ENCODE measurements around the gene GZMH. TPM values are rescaled to one million over a fixed set of nuclear protein-coding genes. Genes with fewer than 3 reads are reported as not detected.
"Not testable (repeated sequence)": the region's sequence is repeated elsewhere in the genome, so short reads cannot be mapped to it uniquely, and the experiment has no call there.

Gene GZMH
- total RNA-seq, 1 experiment from 2014 or later, result not detected

DNA sequence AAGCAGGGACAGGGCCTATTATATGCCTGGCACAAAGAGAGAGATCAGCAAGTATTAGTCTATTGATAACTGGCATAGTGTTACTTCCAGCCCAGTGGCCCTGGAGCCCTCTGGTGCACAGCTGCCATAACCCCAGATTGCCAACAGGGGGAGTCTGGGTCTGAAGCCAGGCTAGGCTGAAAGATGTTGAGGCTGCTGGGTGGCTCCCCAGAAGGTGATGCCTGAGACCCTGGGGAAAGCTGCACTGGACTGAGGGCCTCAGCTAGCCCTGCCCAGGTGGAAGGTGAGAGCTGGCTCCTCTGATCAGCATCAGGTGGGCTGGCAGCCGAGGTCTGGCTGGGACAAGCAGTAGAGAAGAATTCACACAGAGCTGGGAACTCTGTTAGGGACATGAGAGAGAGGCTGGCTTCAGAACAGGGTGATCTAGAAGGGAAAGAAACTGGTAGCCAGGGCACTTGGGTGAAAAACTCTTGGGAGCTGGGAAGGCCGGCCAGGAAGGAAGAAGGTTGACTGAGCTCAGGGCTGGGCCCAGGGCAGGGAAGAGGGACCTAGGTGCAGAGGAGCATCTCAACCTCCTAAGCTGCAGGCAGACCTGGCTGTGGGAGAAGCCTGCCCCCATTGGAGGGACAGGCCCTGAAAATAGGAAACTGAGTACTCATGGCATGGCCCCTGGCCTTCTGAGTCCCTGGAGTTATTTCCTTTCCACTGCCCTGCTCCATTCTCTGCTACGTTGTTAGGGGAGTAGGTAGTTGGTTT lies 3.9 kb downstream of the GZMH start:
- peak; percentile 1 for DNase-seq (ENCODE audit: low spot score)
- in situ Hi-C loops (cut with HindIII; ENCODE audit: low sequenced_read_pairs), result no loop called here

DNA sequence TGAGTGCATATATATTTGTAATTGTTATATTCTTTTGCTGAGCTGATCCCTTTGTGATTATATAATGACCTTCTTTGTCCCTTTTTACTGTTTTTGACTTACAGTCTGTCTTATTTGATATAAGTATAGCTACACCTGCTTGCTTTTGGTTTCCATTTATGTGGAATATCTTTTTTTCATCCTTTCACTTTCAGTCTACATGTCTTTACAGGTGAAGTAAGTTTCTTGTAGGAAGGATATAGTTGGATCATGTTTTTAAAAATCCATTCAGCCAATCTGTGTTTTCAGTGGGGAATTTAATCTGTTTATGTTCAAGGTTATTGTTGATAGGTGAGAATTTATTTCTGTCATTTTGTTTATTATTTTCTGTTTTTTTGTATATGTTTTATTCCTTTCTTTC lies 12.1 kb downstream of the GZMH start:
- in situ Hi-C loops (cut with HindIII; ENCODE audit: low sequenced_read_pairs), result no loop called here
- DNase-seq (ENCODE audit: low spot score), result no peak

DNA sequence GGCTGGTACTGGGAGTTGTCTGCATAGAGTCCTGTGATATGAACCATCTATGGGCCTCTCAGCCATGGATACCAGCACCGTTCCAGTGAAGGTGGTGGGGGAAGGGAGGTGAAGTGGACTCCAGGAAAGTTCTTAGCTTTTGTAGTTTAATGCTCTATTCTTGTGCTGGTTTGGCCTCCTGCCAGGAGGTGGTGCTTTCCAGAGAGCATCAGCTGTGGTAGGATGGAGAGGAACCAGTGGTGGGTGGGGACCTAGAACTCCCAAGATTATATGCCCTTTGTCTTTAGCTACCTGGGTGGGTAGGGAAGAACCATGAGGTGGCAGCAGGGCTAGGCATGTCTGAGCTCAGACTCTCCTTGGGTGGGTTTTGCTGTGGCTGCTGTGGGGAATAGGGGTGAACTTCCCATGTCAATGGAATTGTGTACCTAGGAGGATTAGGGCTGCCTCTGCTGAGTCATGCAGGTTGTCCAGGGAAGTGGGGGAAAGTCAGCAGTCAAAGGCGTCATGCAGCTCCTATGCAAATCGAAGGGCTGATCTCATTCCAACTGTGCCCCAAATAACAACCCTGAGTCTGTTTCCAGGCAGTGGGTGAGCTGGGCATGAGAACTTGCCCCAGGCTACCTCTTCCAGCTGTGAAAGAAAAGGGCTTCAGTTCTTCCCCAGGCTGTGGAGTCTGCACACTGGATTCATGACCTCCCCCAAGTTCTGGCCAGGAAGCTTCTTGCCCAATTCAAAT lies 14.2 kb downstream of the GZMH start:
- in situ Hi-C loops (cut with HindIII; ENCODE audit: low sequenced_read_pairs), result no loop called here
- no peak for DNase-seq (ENCODE audit: low spot score)

DNA sequence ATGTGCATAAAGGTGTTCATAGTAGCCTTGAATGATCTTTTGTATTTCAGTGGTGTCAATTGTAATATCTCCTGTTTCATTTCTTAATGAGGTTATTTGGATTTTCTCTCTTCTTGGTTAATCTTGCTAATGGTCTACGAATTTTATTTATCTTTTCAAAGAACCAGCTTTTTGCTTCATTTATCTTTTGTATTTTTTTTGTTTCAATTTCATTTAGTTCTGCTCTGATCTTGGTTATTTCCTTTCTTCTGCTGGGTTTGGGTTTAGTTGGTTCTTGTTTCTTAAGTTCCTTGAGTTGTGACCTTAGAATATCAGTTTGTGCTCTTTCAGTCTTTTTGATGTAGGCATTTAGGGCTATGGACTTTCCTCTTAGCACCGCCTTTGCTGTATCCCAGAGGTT lies 18.5 kb downstream of the GZMH start:
- in situ Hi-C loops (cut with HindIII; ENCODE audit: low sequenced_read_pairs); DNase-seq (ENCODE audit: low spot score): not testable (repeated sequence)

DNA sequence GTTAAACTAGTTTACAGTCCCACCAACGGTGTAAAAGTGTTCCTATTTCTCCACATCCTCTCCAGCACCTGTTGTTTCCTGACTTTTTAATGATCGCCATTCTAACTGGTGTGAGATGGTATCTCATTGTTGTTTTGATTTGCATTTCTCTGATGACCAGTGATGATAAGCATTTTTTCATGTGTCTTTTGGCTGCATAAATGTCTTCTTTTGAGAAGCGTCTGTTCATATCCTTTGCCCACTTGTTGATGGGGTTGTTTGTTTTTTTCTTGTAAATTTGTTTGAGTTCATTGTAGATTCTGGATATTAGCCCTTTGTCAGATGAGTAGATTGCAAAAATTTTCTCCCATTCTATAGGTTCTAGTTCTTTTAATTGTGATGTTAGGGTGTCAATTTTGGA lies 25.1 kb downstream of the GZMH start:
- DNase-seq (ENCODE audit: low spot score); in situ Hi-C loops (cut with HindIII; ENCODE audit: low sequenced_read_pairs): not testable (repeated sequence)

DNA sequence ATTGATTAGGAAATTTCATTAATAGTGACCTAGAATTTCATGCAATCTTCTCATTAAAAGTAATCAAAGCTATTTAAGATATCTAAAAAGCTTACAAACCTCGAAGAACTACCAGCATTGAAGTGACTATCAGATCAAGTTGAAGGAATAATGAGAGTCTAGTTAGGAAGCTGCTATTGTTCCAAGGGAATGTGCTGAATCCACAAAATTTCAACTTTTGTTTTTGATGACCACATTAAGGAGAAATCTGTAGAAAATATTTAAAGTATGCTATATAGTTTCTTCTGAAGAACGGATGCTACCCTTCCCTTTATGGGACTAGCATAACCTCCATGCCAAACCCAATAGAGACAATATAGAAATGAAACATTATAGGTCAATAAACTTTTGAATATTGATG lies 30.9 kb downstream of the GZMH start:
- in situ Hi-C loops (cut with HindIII; ENCODE audit: low sequenced_read_pairs), result no loop called here
- no peak for DNase-seq (ENCODE audit: low spot score)

DNA sequence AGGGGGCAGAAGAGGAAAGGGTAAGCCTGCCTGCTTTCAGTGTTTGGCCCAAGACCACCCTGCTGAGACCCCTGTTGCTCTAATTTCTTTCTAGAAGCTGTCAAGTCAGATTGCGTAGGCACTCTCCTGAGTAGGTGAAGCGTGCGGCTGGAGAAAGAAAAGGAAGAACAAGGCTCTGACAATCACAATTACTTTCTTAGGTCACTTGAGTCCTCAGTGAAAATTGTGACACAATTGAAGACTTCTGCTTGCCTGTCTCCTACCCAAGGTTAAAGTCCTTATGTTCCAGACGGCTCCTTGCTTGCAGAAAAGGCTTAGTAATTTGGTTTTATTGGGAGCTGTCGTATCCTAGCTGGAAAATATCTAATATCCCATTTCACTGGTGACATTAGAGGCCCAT lies 32.7 kb downstream of the GZMH start:
- no peak for DNase-seq (ENCODE audit: low spot score)
- in situ Hi-C loops (cut with HindIII; ENCODE audit: low sequenced_read_pairs), result no loop called here

DNA sequence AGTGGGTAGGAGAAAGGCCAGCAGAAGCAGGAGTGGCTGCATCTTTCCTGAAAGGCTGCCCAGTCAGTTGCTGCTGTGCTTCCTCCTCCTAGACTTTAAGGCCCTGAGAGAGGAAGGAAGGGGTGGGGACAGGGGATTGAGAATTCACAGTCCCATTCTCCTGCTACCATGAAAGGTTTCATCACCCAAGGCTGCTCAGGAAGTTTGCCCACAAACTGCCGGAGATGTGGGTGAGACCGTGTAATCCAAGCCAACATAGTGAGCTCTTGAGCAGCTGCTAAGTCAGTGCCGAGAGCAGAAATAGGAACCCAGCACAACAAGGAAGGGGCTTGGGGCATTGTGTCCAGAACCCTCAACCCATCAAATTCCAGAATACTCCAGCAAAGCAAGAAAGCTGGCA lies 33.3 kb downstream of the GZMH start, which contains the start of gene CTSG:
TSS of gene CTSG (minus strand) at position 69 of the 400 bp plus-strand sequence. CDS start at position 42, 27 bp downstream.
- in situ Hi-C loops (cut with HindIII; ENCODE audit: low sequenced_read_pairs), result no loop called here
- DNase-seq (ENCODE audit: low spot score), result no peak

DNA sequence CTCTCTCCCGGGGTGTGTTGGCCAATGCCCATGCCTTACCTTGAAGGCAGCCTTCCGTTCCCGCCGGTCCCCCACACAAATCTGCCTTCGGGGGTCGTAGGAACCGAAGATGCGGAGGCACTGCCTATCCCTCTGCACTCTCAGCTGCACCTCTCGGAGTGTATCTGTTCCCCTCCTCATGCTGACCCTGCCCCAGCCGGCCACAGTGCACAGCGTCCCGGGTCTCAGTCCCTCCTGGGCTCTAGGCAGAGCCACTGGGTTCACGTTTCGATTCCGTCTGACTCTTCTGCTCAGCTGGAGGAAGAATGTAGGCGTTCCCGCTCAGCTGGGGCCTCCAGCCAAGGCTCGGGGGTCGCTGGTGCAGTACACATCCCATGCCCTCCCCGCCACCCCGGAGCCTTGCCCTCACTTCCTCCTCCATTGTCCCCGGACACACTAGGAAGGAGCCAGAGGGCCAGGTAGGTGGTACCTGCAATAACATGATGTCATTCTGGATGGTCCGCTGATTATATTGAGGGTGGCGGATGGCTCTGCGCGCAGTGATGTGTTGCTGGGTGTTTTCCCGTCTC lies 35.2 kb downstream of the GZMH start:
- no peak for DNase-seq (ENCODE audit: low spot score)
- in situ Hi-C loops (cut with HindIII; ENCODE audit: low sequenced_read_pairs), result no loop called here

DNA sequence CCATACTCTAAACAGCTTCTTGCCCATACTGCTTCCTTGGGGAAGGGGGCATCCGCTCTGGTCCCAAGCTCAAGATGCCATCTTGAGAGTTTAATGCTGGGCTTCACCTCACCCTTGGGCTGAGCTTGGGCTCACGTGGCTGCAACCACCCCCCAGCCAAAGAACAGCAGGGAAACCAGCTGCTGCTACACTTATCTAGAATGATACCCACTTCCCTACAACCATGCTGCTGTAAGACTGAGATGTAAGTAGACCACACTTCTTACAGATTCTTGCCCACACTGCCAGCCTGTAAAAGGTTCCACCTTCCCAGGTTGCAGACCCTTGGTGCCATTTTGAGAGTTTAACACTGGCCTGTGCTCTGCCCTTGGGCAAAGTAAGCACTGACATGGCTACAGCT lies 43.2 kb downstream of the GZMH start:
- DNase-seq (ENCODE audit: low spot score), result no peak

DNA sequence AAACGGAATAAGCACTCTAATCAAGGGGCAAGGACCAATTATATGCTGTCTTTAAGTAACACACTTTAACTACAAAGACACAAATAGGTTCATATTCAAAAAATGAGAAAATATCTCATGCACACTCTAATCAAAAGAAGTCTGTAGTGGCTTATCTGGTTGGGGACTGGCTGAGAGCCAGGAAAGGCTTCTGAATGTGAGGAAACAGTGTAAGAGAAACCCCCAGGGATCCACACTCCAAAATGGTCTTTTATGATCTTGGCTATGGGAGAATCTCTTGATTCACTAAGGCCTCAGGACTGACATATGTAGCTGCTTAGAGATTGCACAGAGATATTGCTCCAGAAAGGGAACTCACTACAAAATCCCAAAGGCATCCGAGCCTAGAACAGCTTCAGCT lies 43.7 kb downstream of the GZMH start:
- DNase-seq (ENCODE audit: low spot score), result no peak
- in situ Hi-C loops (cut with HindIII; ENCODE audit: low sequenced_read_pairs), result no loop called here

More for the DNA sequence above, 43.2 kb downstream of the GZMH start:
- in situ Hi-C loops (cut with HindIII; ENCODE audit: low sequenced_read_pairs), result no loop called here

DNA sequence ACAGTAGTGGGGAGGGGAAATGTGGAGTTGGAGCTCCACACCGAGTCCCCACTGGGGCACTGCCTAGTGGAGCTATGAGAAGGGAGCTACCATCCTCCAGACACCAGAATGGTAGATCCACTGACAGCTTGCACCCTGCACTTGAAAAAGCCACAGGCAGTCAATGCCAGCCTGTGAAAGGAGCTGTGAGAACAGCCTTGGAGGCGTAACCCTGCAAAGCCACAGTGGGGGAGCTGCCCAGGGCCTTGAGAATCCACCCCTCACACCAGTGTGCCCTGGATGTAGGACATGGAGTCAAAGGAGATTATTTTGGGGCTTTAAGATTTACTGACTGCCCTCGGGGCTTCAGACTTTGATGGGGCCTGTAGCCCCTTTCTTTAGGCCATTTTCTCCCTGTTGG lies 46.0 kb downstream of the GZMH start:
- DNase-seq (ENCODE audit: low spot score), result no peak
- in situ Hi-C loops (cut with HindIII; ENCODE audit: low sequenced_read_pairs), result no loop called here

DNA sequence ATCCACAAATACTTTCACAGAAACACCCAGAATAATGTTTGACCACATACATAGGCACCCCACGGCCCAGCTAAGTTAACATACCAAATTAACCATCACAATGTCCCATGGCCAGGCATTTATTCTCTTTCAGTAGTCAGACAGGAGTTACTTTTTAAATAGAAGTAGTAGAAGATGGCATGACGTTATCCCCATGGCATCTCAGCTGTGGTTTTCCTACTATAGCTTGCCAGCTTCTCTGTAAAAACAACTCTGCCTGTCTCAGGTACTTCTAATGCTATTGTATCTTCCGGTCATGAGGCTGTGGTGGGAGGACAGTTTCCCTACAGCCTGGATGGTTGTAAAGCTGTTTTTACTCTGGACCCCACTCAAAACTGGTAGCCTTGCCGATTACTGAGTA lies 52.7 kb downstream of the GZMH start:
- no peak for DNase-seq (ENCODE audit: low spot score)
- in situ Hi-C loops (cut with HindIII; ENCODE audit: low sequenced_read_pairs), result no loop called here

Other genes starting within 250 kb of the GZMH start
- 41.4 and 45.5 TPM in 2 replicates for gene NFATC4, start 241.5 kb downstream of the GZMH start, total RNA-seq (2014; rRNA removed; shearing (Covaris generic))
- 19.7 and 24.1 TPM in 2 replicates for gene NYNRIN, start 210.7 kb downstream of the GZMH start, total RNA-seq (2014; rRNA removed; shearing (Covaris generic))
- 0.25 and 0.88 TPM in 2 replicates for gene CBLN3, start 180.0 kb downstream of the GZMH start, total RNA-seq (2014; rRNA removed; shearing (Covaris generic))
- 41.9 and 54.9 TPM in 2 replicates for gene KHNYN, start 179.7 kb downstream of the GZMH start, total RNA-seq (2014; rRNA removed; shearing (Covaris generic))
- gene SDR39U1, start 166.9 kb downstream of the GZMH start, total RNA-seq (2014; rRNA removed; shearing (Covaris generic)), result 49.2 and 56.4 TPM in 2 replicates
- not detected in 2 replicates for gene CMA1, start 101.4 kb downstream of the GZMH start, total RNA-seq (2014; rRNA removed; shearing (Covaris generic))
- not detected in 2 replicates for gene CTSG, start 33.4 kb downstream of the GZMH start, total RNA-seq (2014; rRNA removed; shearing (Covaris generic))
- gene GZMB, start 24.5 kb upstream of the GZMH start, total RNA-seq (2014; rRNA removed; shearing (Covaris generic)), result not detected in 2 replicates

Data from G401 (cell line).